ENCODE data around the gene STPG3.

DNA sequence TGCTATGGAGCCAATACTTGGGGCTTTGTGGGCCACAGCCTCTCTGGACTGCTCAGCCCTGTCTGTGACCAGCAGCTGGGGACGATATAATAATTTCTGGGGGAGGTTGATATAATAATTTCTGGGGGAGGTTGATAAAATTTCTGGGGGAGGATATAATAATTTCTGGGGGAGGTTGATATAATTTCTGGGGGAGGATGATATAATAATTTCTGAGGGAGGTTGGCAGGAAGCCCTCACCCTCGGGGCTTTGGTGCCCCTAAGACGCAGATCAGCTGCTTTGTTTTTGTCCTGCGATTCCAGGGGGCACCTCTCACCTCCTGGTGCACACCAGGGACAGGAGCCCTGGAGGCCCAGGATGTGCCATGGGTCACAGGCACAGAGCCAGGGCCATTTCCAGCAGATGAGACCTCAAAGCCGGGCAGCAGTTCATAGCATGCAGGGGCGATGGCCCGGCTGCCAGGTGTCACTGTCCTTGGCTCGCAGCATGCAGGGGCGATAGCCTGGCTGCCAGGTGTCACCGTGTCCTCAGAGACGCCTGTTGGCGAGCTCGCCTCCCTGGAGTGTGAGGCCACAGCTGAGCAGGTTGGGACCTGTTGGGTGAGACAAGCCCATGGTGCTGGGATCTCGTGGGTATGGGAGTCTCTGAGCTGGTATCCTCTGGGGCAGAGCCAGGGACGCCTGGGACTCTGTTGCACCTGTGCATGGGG is 22.7 kb downstream of the STPG3 start:
- no peak for TF ChIP-seq ETV6 (CRISPR knock-in tag; conservative IDR thresholded peaks at IDR 0.05)
- TF ChIP-seq ATF1 (CRISPR knock-in tag; IDR thresholded peaks at IDR 0.05): no peak
- no peak for TF ChIP-seq ZMAT3 (CRISPR knock-in tag; conservative IDR thresholded peaks at IDR 0.05)
- no peak for TF ChIP-seq ARNTL (CRISPR knock-in tag; IDR thresholded peaks at IDR 0.05)
- TF ChIP-seq SP2 (CRISPR knock-in tag; IDR thresholded peaks at IDR 0.05): no peak
- no peak for TF ChIP-seq ZNF782 (CRISPR knock-in tag; IDR thresholded peaks at IDR 0.05; ENCODE audit: borderline replicate concordance)
- no peak for TF ChIP-seq RELA (CRISPR knock-in tag; IDR thresholded peaks at IDR 0.05)
- no peak for TF ChIP-seq ESRRA (CRISPR knock-in tag; IDR thresholded peaks at IDR 0.05; ENCODE audit: low read depth)
- no peak for TF ChIP-seq ZNF121 (CRISPR knock-in tag; IDR thresholded peaks at IDR 0.05)
- TF ChIP-seq, protein P1, sequence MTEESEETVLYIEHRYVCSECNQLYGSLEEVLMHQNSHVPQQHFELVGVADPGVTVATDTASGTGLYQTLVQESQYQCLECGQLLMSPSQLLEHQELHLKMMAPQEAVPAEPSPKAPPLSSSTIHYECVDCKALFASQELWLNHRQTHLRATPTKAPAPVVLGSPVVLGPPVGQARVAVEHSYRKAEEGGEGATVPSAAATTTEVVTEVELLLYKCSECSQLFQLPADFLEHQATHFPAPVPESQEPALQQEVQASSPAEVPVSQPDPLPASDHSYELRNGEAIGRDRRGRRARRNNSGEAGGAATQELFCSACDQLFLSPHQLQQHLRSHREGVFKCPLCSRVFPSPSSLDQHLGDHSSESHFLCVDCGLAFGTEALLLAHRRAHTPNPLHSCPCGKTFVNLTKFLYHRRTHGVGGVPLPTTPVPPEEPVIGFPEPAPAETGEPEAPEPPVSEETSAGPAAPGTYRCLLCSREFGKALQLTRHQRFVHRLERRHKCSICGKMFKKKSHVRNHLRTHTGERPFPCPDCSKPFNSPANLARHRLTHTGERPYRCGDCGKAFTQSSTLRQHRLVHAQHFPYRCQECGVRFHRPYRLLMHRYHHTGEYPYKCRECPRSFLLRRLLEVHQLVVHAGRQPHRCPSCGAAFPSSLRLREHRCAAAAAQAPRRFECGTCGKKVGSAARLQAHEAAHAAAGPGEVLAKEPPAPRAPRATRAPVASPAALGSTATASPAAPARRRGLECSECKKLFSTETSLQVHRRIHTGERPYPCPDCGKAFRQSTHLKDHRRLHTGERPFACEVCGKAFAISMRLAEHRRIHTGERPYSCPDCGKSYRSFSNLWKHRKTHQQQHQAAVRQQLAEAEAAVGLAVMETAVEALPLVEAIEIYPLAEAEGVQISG (CRISPR knock-in tag; IDR thresholded peaks at IDR 0.05): no peak

Measured in HepG2 (cell line).